Smooth muscle cell (in vitro differentiated cells): ENCODE data around the gene ERGIC3. TPM values are rescaled to one million over a fixed set of nuclear protein-coding genes. Genes with fewer than 3 reads are reported as not detected.

Experiments
- DNase-seq: peaks from one replicate; lab custom pipeline; 2025; ENCODE audit not compliant: unreplicated experiment; lab: John Stamatoyannopoulos, UW
- H2AFZ ChIP-seq: fragments of 200-600 bp; sonication (generic); 2 replicates; pipeline ENCODE4 v1.6.0; 2016; ENCODE audit warnings: antibody characterized with exemption, low read depth, mild to moderate bottlenecking
- H3F3A ChIP-seq: fragments of 200-600 bp; sonication (generic); 2 replicates; pipeline ENCODE4 v1.6.0; 2017; ENCODE audit warnings: antibody characterized with exemption, low read depth
- H3K27ac ChIP-seq: fragments of 200-600 bp; sonication (generic); 2 replicates; pipeline ENCODE4 v1.5.1; 2016; ENCODE audit warnings: low read depth, mild to moderate bottlenecking
- H3K27me3 ChIP-seq: fragments of 200-600 bp; sonication (generic); 2 replicates; pipeline ENCODE4 v1.6.1; 2016; ENCODE audit warnings: low read depth, mild to moderate bottlenecking
- H3K36me3 ChIP-seq: fragments of 200-600 bp; sonication (generic); 2 replicates; pipeline ENCODE4 v1.5.1; 2016; ENCODE audit warnings: low read depth
- H3K4me1 ChIP-seq: fragments of 200-600 bp; sonication (generic); 2 replicates; pipeline ENCODE4 v1.5.1; 2016; ENCODE audit warnings: low read depth
- H3K4me2 ChIP-seq: fragments of 200-600 bp; sonication (generic); 2 replicates; pipeline ENCODE4 v1.6.0; 2016; ENCODE audit warnings: mild to moderate bottlenecking
- H3K4me3 ChIP-seq: fragments of 200-600 bp; sonication (generic); 2 replicates; pipeline ENCODE4 v1.5.1; 2016; ENCODE audit warnings: mild to moderate bottlenecking
- H3K79me2 ChIP-seq: fragments of 200-600 bp; sonication (generic); 2 replicates; pipeline ENCODE4 v1.6.0; 2016; ENCODE audit warnings: low read depth, mild to moderate bottlenecking
- H3K9ac ChIP-seq: fragments of 200-600 bp; sonication (generic); 2 replicates; pipeline ENCODE4 v1.6.0; 2016; ENCODE audit warnings: low read depth
- H3K9me3 ChIP-seq: fragments of 200-600 bp; sonication (generic); replicated peaks from 2 replicates; pipeline ENCODE4 v1.5.1; 2016; ENCODE audit warnings: low read depth
- H4K20me1 ChIP-seq: fragments of 200-600 bp; sonication (generic); 2 replicates; pipeline ENCODE4 v1.6.0; 2016; ENCODE audit warnings: low read depth
- CTCF ChIP-seq: fragments of 200-600 bp; sonication (generic); IDR thresholded peaks from 2 replicates; pipeline ENCODE4 v1.5.1; 2017; ENCODE audit warnings: borderline replicate concordance, mild to moderate bottlenecking, antibody characterized with exemption; ENCODE audit not compliant: insufficient read depth, poor library complexity, severe bottlenecking
- WGBS: methylation state at CpG from one replicate; pipeline ENCODE4 v1.1.7; 2016; ENCODE audit warnings: low lambda C conversion rate; 5-methylcytosine and 5-hydroxymethylcytosine counted together
- polyA plus RNA-seq: library from polyadenylated mRNA; unstranded; fragments of >200 nt; fragmentation: Nextera tagmentation; extraction: Ambion mirVana; gene quantifications from 2 replicates; pipeline ENCODE4 v1.2.1, GENCODE V29; 2016
- total RNA-seq: library from RNA; depleted of rRNA; stranded (reverse); fragments of >200 nt; gene quantifications from 2 replicates; pipeline ENCODE4 v1.2.3, GENCODE V29; 2014

The ERGIC3 gene
- total and polyA plus RNA-seq, 2 experiments from 2014 or later = 245 to 252 TPM

GRCh38 chr20:35595901-35596300 lies 54.0 kb downstream of the ERGIC3 start:
- Histone ChIP-seq H3K9ac (no peak overlapping the region), H3K4me1 (no peaks in the 10 kb centered on the region), H2AFZ (no peak overlapping the region), H3K79me2 (no peaks in the 10 kb centered on the region), H3K27me3 (peaks cover 28% of the 10 kb centered on the region), H3K36me3 (no peaks in the 10 kb centered on the region), H3K4me3 (no peak overlapping the region), H3K9me3 (no peaks in the 10 kb centered on the region), H3K4me2 (no peak overlapping the region), H4K20me1 (no peaks in the 10 kb centered on the region), H3K27ac (no peak overlapping the region), H3F3A (no peaks in the 10 kb centered on the region)
- 77% methylated on average over 7 of the region's 7 CpGs for WGBS
- TF ChIP-seq CTCF = no peak
- no peak for DNase-seq

GRCh38 chr20:35597186-35597585 lies 55.3 kb downstream of the ERGIC3 start:
- Histone ChIP-seq H3K27ac (no peak overlapping the region), H3K27me3 (peaks cover 41% of the 10 kb centered on the region), H3K4me3 (no peak overlapping the region), H3K79me2 (no peaks in the 10 kb centered on the region), H3K4me1 (peaks cover 8% of the 10 kb centered on the region), H3K9ac (no peak overlapping the region), H3K9me3 (no peaks in the 10 kb centered on the region), H3K36me3 (no peaks in the 10 kb centered on the region), H4K20me1 (no peaks in the 10 kb centered on the region), H3K4me2 (no peak overlapping the region), H2AFZ (no peak overlapping the region), H3F3A (no peaks in the 10 kb centered on the region)
- TF ChIP-seq CTCF = no peak
- DNase-seq = no peak
- 87% methylated on average over 2 of the region's 2 CpGs for WGBS

- Histone ChIP-seq H3K9me3 (no peaks in the 10 kb centered on the region), H3K4me1 (peaks cover 8% of the 10 kb centered on the region), H2AFZ (no peak overlapping the region), H3K27ac (no peak overlapping the region), H3K4me3 (no peak overlapping the region), H3F3A (no peaks in the 10 kb centered on the region), H3K4me2 (no peak overlapping the region), H3K9ac (no peak overlapping the region), H4K20me1 (no peaks in the 10 kb centered on the region), H3K79me2 (no peaks in the 10 kb centered on the region), H3K27me3 (peaks cover 51% of the 10 kb centered on the region), H3K36me3 (no peaks in the 10 kb centered on the region)
- no peak for DNase-seq
- no peak for TF ChIP-seq CTCF
- 88% methylated on average over 7 of the region's 7 CpGs for WGBS
Observed at GRCh38 chr20:35598476-35598875, 56.6 kb downstream of the ERGIC3 start.
